ENCODE data around the gene KCNJ9.
"Not testable (repeated sequence)": the region's sequence is repeated elsewhere in the genome, so short reads cannot be mapped to it uniquely, and the experiment has no call there.

KCNJ9 gene

DNA sequence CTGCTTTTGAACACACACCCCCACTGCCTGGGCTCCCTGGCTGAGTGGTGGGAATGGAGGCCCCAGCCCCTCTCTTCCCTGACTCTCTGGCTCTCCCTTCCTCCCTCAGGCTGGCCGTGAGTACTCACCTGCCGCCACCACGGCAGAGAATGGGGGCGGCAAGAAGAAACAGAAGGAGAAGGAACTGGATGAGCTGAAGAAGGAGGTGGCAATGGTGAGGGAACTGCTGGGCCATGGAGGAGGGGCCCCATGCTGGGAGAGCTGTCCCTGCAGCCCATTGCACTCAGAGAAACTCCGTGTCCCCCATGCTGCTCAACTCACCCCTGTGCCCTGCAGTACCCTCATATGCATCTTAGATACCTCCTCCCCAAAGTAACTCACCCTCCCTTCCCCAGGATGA lies 39.5 kb downstream of the KCNJ9 start:
- H3K4me1 Mint-ChIP-seq: peaks cover 50% of the 10 kb centered on the region
- peaks cover 15% of the 10 kb centered on the region for H3K36me3 Mint-ChIP-seq (ENCODE audit: low read depth)
- no peaks in the 10 kb centered on the region for H3K9me3 Mint-ChIP-seq
- TF ChIP-seq, protein P1, sequence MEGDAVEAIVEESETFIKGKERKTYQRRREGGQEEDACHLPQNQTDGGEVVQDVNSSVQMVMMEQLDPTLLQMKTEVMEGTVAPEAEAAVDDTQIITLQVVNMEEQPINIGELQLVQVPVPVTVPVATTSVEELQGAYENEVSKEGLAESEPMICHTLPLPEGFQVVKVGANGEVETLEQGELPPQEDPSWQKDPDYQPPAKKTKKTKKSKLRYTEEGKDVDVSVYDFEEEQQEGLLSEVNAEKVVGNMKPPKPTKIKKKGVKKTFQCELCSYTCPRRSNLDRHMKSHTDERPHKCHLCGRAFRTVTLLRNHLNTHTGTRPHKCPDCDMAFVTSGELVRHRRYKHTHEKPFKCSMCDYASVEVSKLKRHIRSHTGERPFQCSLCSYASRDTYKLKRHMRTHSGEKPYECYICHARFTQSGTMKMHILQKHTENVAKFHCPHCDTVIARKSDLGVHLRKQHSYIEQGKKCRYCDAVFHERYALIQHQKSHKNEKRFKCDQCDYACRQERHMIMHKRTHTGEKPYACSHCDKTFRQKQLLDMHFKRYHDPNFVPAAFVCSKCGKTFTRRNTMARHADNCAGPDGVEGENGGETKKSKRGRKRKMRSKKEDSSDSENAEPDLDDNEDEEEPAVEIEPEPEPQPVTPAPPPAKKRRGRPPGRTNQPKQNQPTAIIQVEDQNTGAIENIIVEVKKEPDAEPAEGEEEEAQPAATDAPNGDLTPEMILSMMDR (IDR thresholded peaks at IDR 0.05): no peak
- no peak for DNase-seq
- H3K27ac Mint-ChIP-seq: no peak overlapping the region
- H3K27me3 Mint-ChIP-seq (ENCODE audit: low read depth, poor library complexity): peaks cover 6% of the 10 kb centered on the region
- H3K4me3 Mint-ChIP-seq: no peak overlapping the region

DNA sequence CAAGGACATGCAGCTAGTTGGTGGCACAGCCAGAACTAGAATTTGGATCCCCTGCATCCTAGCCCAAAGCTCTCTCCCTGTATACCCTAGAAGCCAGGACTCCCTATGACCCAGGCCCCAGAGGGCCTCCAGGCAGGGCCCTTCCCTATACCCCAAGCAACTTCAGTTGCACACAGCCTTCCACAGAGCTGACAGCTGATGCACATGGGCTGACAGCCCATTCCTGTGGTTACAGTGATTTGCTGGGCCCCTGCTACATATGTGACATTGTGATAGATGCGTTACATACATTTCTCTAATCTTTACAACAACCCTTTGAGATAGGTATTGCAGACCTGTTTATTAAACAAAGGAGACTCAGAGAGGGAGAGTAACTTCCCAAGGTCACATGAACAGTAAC lies 40.0 kb downstream of the KCNJ9 start:
- H3K4me3 Mint-ChIP-seq: no peak overlapping the region

DNA sequence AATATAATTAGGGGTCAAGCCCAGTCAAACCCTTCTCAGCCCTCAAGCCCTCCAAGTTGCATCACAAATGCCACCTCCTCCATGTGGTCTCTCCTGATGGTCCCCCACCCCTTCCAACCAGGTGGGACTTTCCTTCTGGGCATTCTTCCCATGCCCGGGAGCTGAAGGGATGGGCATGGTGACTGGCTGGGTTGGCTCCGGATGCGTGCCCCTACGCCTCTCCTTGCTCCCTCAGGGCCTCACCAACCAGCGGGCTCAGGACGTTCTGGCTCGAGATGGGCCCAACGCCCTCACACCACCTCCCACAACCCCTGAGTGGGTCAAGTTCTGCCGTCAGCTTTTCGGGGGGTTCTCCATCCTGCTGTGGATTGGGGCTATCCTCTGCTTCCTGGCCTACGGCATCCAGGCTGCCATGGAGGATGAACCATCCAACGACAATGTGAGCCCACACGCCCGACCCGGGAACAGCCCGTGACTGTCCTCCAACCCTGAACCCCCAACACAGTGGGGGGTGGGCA lies 41.7 kb downstream of the KCNJ9 start:
- TF ChIP-seq, protein P1 (IDR thresholded peaks at IDR 0.05): no peak
- no peak for DNase-seq
- H3K9me3 Mint-ChIP-seq: no peaks in the 10 kb centered on the region
- H3K27me3 Mint-ChIP-seq (ENCODE audit: low read depth, poor library complexity): peaks cover 3% of the 10 kb centered on the region
- H3K27ac Mint-ChIP-seq: no peak overlapping the region
- no peak overlapping the region for H3K4me3 Mint-ChIP-seq
- peaks cover 27% of the 10 kb centered on the region for H3K4me1 Mint-ChIP-seq
- peaks cover 24% of the 10 kb centered on the region for H3K36me3 Mint-ChIP-seq (ENCODE audit: low read depth)

More for the DNA sequence above, 40.0 kb downstream of the KCNJ9 start:
- Mint-ChIP-seq H3K9me3 (no peaks in the 10 kb centered on the region), H3K27me3 (ENCODE audit: low read depth, poor library complexity) (peaks cover 6% of the 10 kb centered on the region), H3K36me3 (ENCODE audit: low read depth) (peaks cover 15% of the 10 kb centered on the region), H3K27ac (no peak overlapping the region), H3K4me1 (peaks cover 44% of the 10 kb centered on the region)
- DNase-seq: no peak
- TF ChIP-seq, protein P1 (IDR thresholded peaks at IDR 0.05): no peak

DNA sequence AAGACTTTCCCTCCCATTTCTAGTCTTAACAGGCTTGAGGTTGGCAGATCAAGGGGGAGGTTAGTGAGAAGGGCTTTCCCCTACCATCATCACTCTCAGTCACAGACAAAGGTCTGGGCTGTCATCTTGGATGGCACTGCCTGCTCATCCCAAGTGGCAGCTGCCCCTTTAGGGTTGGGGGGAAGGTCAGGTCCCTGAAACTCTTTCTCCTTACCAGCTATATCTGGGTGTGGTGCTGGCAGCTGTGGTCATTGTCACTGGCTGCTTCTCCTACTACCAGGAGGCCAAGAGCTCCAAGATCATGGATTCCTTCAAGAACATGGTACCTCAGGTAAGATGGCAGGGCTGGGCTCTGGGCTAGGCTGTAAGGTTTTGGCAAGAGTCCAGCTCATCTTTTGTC lies 42.4 kb downstream of the KCNJ9 start:
- no peak for DNase-seq
- Mint-ChIP-seq H3K4me3 (no peak overlapping the region), H3K9me3 (no peaks in the 10 kb centered on the region), H3K36me3 (ENCODE audit: low read depth) (peaks cover 30% of the 10 kb centered on the region), H3K4me1 (peaks cover 20% of the 10 kb centered on the region), H3K27ac (no peak overlapping the region), H3K27me3 (ENCODE audit: low read depth, poor library complexity) (no peaks in the 10 kb centered on the region)
- TF ChIP-seq, protein P1 (IDR thresholded peaks at IDR 0.05): no peak

DNA sequence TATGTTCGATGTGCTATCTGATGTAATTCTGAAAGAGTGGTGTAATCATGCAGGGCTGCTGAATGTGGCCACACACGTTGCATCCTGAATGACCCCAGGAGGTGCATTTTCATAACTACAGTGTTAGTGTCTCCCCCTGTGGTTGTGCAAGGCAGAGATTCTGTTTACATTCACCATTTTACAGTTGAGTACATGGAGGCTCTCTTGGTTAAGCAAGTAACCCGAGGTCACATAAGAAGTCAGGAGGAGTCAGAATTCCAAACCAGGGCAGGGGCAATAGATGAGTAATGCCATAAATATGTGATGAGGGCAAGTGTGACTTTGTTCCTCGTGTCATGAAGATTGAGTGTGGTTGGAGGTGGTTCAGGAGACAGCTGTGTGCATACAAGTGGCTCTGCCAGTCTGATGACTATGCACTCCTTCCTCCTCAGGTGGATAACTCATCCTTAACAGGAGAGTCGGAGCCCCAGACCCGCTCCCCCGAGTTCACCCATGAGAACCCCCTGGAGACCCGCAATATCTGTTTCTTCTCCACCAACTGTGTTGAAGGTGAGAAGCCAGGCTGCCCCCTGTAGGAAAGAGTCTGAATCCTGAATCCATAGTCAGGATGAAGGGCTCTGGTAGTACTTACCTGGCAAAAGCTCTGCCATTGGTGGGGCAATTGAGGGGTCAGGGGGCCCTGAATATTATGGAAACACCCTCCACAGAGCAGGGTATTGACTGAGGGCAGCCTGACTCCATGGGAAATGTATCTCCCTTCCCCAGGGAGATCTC lies 43.6 kb downstream of the KCNJ9 start:
- DNase-seq: no peak
- no peaks in the 10 kb centered on the region for H3K9me3 Mint-ChIP-seq
- no peak overlapping the region for H3K27ac Mint-ChIP-seq
- H3K4me1 Mint-ChIP-seq: peaks cover 23% of the 10 kb centered on the region
- no peaks in the 10 kb centered on the region for H3K27me3 Mint-ChIP-seq (ENCODE audit: low read depth, poor library complexity)
- no peak overlapping the region for H3K4me3 Mint-ChIP-seq
- H3K36me3 Mint-ChIP-seq (ENCODE audit: low read depth): peaks cover 40% of the 10 kb centered on the region
- TF ChIP-seq, protein P1 (IDR thresholded peaks at IDR 0.05): no peak

DNA sequence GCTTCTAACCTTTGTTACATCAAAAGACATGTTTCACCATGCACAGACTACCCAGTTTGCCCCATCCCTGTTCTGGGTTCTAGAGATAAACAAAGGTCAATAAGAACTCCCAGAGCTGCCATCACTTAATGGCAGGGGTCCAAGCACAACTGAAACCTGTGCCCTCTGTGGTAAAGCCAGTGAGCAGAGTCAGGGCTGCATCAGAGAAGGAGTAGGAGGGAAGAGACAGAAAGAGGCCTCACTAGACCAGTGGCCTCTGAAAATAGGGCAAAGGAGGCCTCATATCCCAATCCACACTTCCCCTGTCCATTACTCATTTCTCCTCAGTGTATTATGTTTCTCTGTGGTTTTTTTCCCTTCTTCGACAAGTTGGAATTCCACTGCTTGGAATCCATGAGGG lies 44.4 kb downstream of the KCNJ9 start:
- peaks cover 45% of the 10 kb centered on the region for H3K36me3 Mint-ChIP-seq (ENCODE audit: low read depth)
- peaks cover 18% of the 10 kb centered on the region for H3K4me1 Mint-ChIP-seq
- no peaks in the 10 kb centered on the region for H3K9me3 Mint-ChIP-seq
- DNase-seq: no peak
- TF ChIP-seq, protein P1 (IDR thresholded peaks at IDR 0.05): no peak
- H3K27ac Mint-ChIP-seq: no peak overlapping the region
- no peaks in the 10 kb centered on the region for H3K27me3 Mint-ChIP-seq (ENCODE audit: low read depth, poor library complexity)
- no peak overlapping the region for H3K4me3 Mint-ChIP-seq

DNA sequence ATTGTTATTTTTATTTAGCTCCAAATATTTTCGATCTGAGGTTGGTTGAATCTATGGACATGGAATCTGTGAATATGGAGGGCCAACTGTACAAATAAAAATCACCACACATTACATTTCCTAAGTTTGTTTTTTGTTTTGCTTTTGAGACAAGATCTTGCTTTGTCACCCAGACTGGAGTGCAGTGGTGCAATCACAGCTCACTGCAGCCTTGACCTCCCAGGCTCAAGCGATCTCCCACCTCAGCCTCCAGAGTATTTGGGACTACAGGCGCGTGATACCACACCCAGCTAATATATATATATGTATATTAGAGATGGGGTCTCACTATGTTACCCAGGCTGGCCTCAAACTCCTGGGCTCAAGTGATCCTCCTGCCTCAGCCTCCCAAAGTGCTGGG lies 45.0 kb downstream of the KCNJ9 start:
- not testable (repeated sequence) for H3K9me3 Mint-ChIP-seq; H3K4me3 Mint-ChIP-seq; DNase-seq; H3K27me3 Mint-ChIP-seq (ENCODE audit: low read depth, poor library complexity); H3K27ac Mint-ChIP-seq
- Mint-ChIP-seq H3K4me1 (peaks cover 21% of the 10 kb centered on the region), H3K36me3 (ENCODE audit: low read depth) (peaks cover 48% of the 10 kb centered on the region)
